ENCODE results near the gene GLIS2. TPM values are rescaled to one million over a fixed set of nuclear protein-coding genes. Genes with fewer than 3 reads are reported as not detected.

The GLIS2 gene
- total RNA-seq, 1 experiment from 2014 or later: 2.1 TPM

- peak; percentile 44 for DNase-seq
- CTCF ChIA-PET: no interaction called here
Measured at GRCh38 chr16:4372001-4372577, 56.2 kb downstream of the GLIS2 start.

GRCh38 chr16:4372578-4373355 is 56.9 kb downstream of the GLIS2 start:
- H3K9me2 ChIP-seq (replicated peaks; ENCODE audit: low read length): no peaks in the 10 kb centered on the region
- TF ChIP-seq EZH2 (IDR thresholded peaks at IDR 0.05; ENCODE audit: low read length, unreplicated experiment): no peak
- H3K27ac ChIP-seq (ENCODE audit: low read length): no peak overlapping the region
- ChIA-PET CTCF (interaction anchor here (0.7 kb wide), 1 partner anchor 30 kb away, joined by 3 read pairs; no protein-coding TSS in a partner anchor), POLR2A (ENCODE audit: unreplicated experiment) (no interaction called here)
- BruUV-seq (replicated peaks): TSS peak; percentile 56
- H3F3A ChIP-seq (ENCODE audit: low read length, unreplicated experiment): no peaks in the 10 kb centered on the region
- ATAC-seq (peak; percentile 14), DNase-seq (peak; percentile 67)
- peak overlapping the region; percentile 45; the same call in 1 of the 2 replicates for H3K9ac ChIP-seq (ENCODE audit: low read length)
- intact Hi-C loops (cut with micrococcal nuclease): no loop called here
- H3K79me2 ChIP-seq (ENCODE audit: low read length): peaks cover 20% of the 10 kb centered on the region
- H2AFZ ChIP-seq (ENCODE audit: low read length): no peak overlapping the region
- H3K4me2 ChIP-seq (ENCODE audit: low read length): peak overlapping the region; percentile 100
- H4K20me1 ChIP-seq (ENCODE audit: low read length): peaks cover 9% of the 10 kb centered on the region; the same call in 1 of the 2 replicates
- H3K4me3 ChIP-seq (ENCODE audit: low read length): peak overlapping the region; percentile 91
- H3K4me1 ChIP-seq (ENCODE audit: insufficient read depth, low read length): peaks cover 70% of the 10 kb centered on the region
- H3K9me3 ChIP-seq (ENCODE audit: low read length): no peaks in the 10 kb centered on the region
- H3K27me3 ChIP-seq (ENCODE audit: low read length): no peaks in the 10 kb centered on the region
- H3K36me3 ChIP-seq (ENCODE audit: low read depth, low read length): no peaks in the 10 kb centered on the region

More at GRCh38 chr16:4372001-4372577, 56.2 kb downstream of the GLIS2 start:
- intact Hi-C loops (cut with micrococcal nuclease): no loop called here
- Histone ChIP-seq H3K79me2 (ENCODE audit: low read length) (peaks cover 20% of the 10 kb centered on the region), H3K4me2 (ENCODE audit: low read length) (peak overlapping the region; percentile 100), H4K20me1 (ENCODE audit: low read length) (peaks cover 9% of the 10 kb centered on the region; the same call in 1 of the 2 replicates), H3K27me3 (ENCODE audit: low read length) (no peaks in the 10 kb centered on the region), H3K4me1 (ENCODE audit: insufficient read depth, low read length) (peaks cover 75% of the 10 kb centered on the region), H3K9me2 (replicated peaks; ENCODE audit: low read length) (no peaks in the 10 kb centered on the region), H3F3A (ENCODE audit: low read length, unreplicated experiment) (no peaks in the 10 kb centered on the region), H3K9ac (ENCODE audit: low read length) (peak overlapping the region; percentile 45; the same call in 1 of the 2 replicates), H3K9me3 (ENCODE audit: low read length) (no peaks in the 10 kb centered on the region), H3K27ac (ENCODE audit: low read length) (no peak overlapping the region), H2AFZ (ENCODE audit: low read length) (no peak overlapping the region), H3K4me3 (ENCODE audit: low read length) (peak overlapping the region; percentile 91), H3K36me3 (ENCODE audit: low read depth, low read length) (no peaks in the 10 kb centered on the region)
- TF ChIP-seq CTCF (conservative IDR thresholded peaks at IDR 0.05; ENCODE audit: low read depth, low read length) (no peak), EZH2 (IDR thresholded peaks at IDR 0.05; ENCODE audit: low read length, unreplicated experiment) (no peak), EZH2phosphoT487 (IDR thresholded peaks at IDR 0.05; ENCODE audit: borderline replicate concordance, low read length) (peak; percentile 32; the same call in 1 of the 2 replicates)
- POLR2A ChIA-PET (ENCODE audit: unreplicated experiment): no interaction called here
- no TSS peak for BruUV-seq (replicated peaks)
- peak; percentile 12 for ATAC-seq

- BruUV-seq (replicated peaks): no TSS peak
- ATAC-seq: no peak
- TF ChIP-seq CTCF (conservative IDR thresholded peaks at IDR 0.05; ENCODE audit: low read depth, low read length) (no peak), EZH2 (IDR thresholded peaks at IDR 0.05; ENCODE audit: low read length, unreplicated experiment) (no peak), EZH2phosphoT487 (IDR thresholded peaks at IDR 0.05; ENCODE audit: borderline replicate concordance, low read length) (no peak)
- ChIA-PET CTCF (interaction anchor here (0.7 kb wide), 1 partner anchor 29 kb away, joined by 3 read pairs; no protein-coding TSS in a partner anchor), POLR2A (ENCODE audit: unreplicated experiment) (no interaction called here)
- DNase-seq: peak; percentile 47
- Histone ChIP-seq H4K20me1 (ENCODE audit: low read length) (peaks cover 9% of the 10 kb centered on the region; the same call in 1 of the 2 replicates), H3K9ac (ENCODE audit: low read length) (no peak overlapping the region), H3K4me2 (ENCODE audit: low read length) (peak overlapping the region; percentile 100), H3K36me3 (ENCODE audit: low read depth, low read length) (no peaks in the 10 kb centered on the region), H3K4me3 (ENCODE audit: low read length) (peak overlapping the region; percentile 91), H3K79me2 (ENCODE audit: low read length) (peaks cover 20% of the 10 kb centered on the region), H3F3A (ENCODE audit: low read length, unreplicated experiment) (no peaks in the 10 kb centered on the region), H3K27me3 (ENCODE audit: low read length) (no peaks in the 10 kb centered on the region), H3K9me2 (replicated peaks; ENCODE audit: low read length) (no peaks in the 10 kb centered on the region), H3K27ac (ENCODE audit: low read length) (peak overlapping the region; percentile 17; the same call in 1 of the 2 replicates), H2AFZ (ENCODE audit: low read length) (no peak overlapping the region), H3K4me1 (ENCODE audit: insufficient read depth, low read length) (peaks cover 65% of the 10 kb centered on the region), H3K9me3 (ENCODE audit: low read length) (no peaks in the 10 kb centered on the region)
- intact Hi-C loops (cut with micrococcal nuclease): no loop called here
Measured at GRCh38 chr16:4373356-4373908, 57.6 kb downstream of the GLIS2 start.
